Measurements from ENCODE around the gene PATZ1.

DNA sequence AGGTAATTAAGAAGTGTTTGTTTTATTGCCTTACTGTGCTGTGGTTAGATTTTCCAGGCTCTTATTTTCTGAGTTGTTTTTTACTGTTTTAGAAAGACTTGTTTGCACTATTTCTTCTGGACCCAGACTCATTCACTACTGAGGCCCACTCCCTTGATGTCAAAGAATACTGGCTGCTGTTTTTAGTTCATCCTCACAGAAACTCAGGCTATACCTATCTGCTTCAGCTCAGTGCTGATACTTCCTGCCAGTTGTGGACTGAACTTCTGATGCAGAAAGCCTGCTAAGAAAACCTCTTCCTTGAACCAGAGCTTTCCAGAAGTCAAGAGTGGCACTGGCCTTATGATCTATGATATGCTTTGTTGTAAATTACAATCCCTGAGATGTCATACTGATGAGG, 38.0 kb downstream of the PATZ1 start:
- TF ChIP-seq GATA2 (IDR thresholded peaks at IDR 0.05; ENCODE audit: insufficient read depth, insufficient read length, low read depth, low read length) = no peak
- no peak for TF ChIP-seq JUN (IDR thresholded peaks at IDR 0.05; ENCODE audit: borderline replicate concordance, insufficient read depth, insufficient read length, low read depth)
- TF ChIP-seq, protein P1, sequence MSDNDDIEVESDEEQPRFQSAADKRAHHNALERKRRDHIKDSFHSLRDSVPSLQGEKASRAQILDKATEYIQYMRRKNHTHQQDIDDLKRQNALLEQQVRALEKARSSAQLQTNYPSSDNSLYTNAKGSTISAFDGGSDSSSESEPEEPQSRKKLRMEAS (IDR thresholded peaks at IDR 0.05; ENCODE audit: insufficient read depth, insufficient read length) = no peak
